Mammary microvascular endothelial cell (primary cell): ENCODE measurements around the gene PPP1R15B. TPM values are rescaled to one million over a fixed set of nuclear protein-coding genes. Genes with fewer than 3 reads are reported as not detected.

Source experiments
- total RNA-seq: library from RNA; depleted of rRNA; stranded (reverse); fragments of >200 nt; gene quantifications from 2 replicates; pipeline ENCODE4 v1.2.3, GENCODE V29; 2015

Gene PPP1R15B
- 28.4 and 31.3 TPM in 2 replicates for total RNA-seq

GRCh38 chr1:204411451-204412204 lies at the start of gene PPP1R15B:
Gene PPP1R15B, minus strand, starts transcription at chr1:204411817. Its CDS starts 406 bp downstream, at chr1:204411411.

GRCh38 chr1:204359474-204360255 lies 52.0 kb downstream of the PPP1R15B start, which contains the start of gene PLEKHA6:
Gene PLEKHA6, minus strand, starts transcription at chr1:204359929. Its CDS starts 86,202 bp downstream, at chr1:204273727.

Other genes starting within 250 kb of the PPP1R15B start
- gene REN, start 245.5 kb downstream of the PPP1R15B start, total RNA-seq: 0.39 and 0.40 TPM in 2 replicates
- gene KISS1, start 215.3 kb downstream of the PPP1R15B start, total RNA-seq: 12.6 and 21.9 TPM in 2 replicates
- not detected in 2 replicates for gene GOLT1A, start 197.8 kb downstream of the PPP1R15B start, total RNA-seq
- 1.3 TPM in 2 replicates for gene PLEKHA6, start 51.9 kb downstream of the PPP1R15B start, total RNA-seq
- gene PIK3C2B, start 83.0 kb upstream of the PPP1R15B start, total RNA-seq: 13.1 and 18.1 TPM in 2 replicates
- gene MDM4, start 104.6 kb upstream of the PPP1R15B start, total RNA-seq: 7.7 and 8.1 TPM in 2 replicates